Liver (tissue), 9 donors: Measurements from ENCODE around the gene TMCO2. TPM values are rescaled to one million over a fixed set of nuclear protein-coding genes. Genes with fewer than 3 reads are reported as not detected.

ENCODE experiments used
- DNase-seq: peaks from one replicate; pipeline ENCODE4 v3.0.0-alpha.2; 2017; ENCODE audit warnings: low spot score
- H3K27ac ChIP-seq, 2 donors: one replicate each; pipeline ENCODE4 v1.7.0; 2013; ENCODE audit warnings: inconsistent platforms in 2 of 2, low read length in 2 of 2, control low read depth in 1 of 2, low read depth in 1 of 2, mild to moderate bottlenecking in 1 of 2
- H3K27me3 ChIP-seq, 4 donors: one replicate each; pipeline versions ENCODE4 v1.6.1 to v1.7.0; 2013; ENCODE audit warnings: low read length in 3 of 4, inconsistent platforms in 1 of 4, mild to moderate bottlenecking in 1 of 4, moderate library complexity in 1 of 4; ENCODE audit not compliant: control insufficient read depth in 4 of 4, insufficient read depth in 4 of 4
- H3K36me3 ChIP-seq, 4 donors: one replicate each; pipeline versions ENCODE4 v1.6.1 to v1.7.0; 2013; ENCODE audit warnings: low read length in 3 of 4, mild to moderate bottlenecking in 3 of 4, low read depth in 1 of 4, moderate library complexity in 1 of 4; ENCODE audit not compliant: control insufficient read depth in 4 of 4, insufficient read depth in 3 of 4
- H3K4me1 ChIP-seq, 4 donors: one replicate each; pipeline versions ENCODE4 v1.6.1 to v1.7.0; 2013; ENCODE audit warnings: low read length in 3 of 4, mild to moderate bottlenecking in 3 of 4, moderate library complexity in 1 of 4; ENCODE audit not compliant: control insufficient read depth in 4 of 4, insufficient read depth in 4 of 4
- H3K4me3 ChIP-seq, 3 donors: one replicate each; pipeline versions ENCODE4 v1.6.1 to v1.7.0; 2013; ENCODE audit warnings: low read length in 3 of 3, control low read depth in 1 of 3, low read depth in 1 of 3, mild to moderate bottlenecking in 1 of 3
- H3K9ac ChIP-seq, 2 donors: one replicate each; pipeline ENCODE4 v1.7.0; 2013; ENCODE audit warnings: low read length in 2 of 2, mild to moderate bottlenecking in 2 of 2, moderate library complexity in 2 of 2, control low read depth in 1 of 2, low read depth in 1 of 2
- H3K9me3 ChIP-seq, 4 donors: one replicate each; pipeline versions ENCODE4 v1.6.1 to v1.7.0; 2013; ENCODE audit warnings: low read length in 3 of 4; ENCODE audit not compliant: control insufficient read depth in 4 of 4
- EGR1 ChIP-seq, 2 donors: IDR thresholded peaks; 2 replicates each; pipeline ENCODE4 v1.6.1; 2016 to 2018; ENCODE audit warnings: antibody characterized with exemption in 2 of 2, low read depth in 2 of 2
- FOXA1 ChIP-seq: IDR thresholded peaks from 2 replicates; pipeline ENCODE4 v1.6.1; 2016; ENCODE audit warnings: antibody characterized with exemption
- FOXA2 ChIP-seq: IDR thresholded peaks from 2 replicates; pipeline ENCODE4 v1.6.1; 2016; ENCODE audit warnings: antibody characterized with exemption
- HNF4G ChIP-seq: IDR thresholded peaks from 2 replicates; pipeline ENCODE4 v1.6.1; 2016; ENCODE audit warnings: antibody characterized with exemption
- JUND ChIP-seq, 2 donors: IDR thresholded peaks; 2 replicates each; pipeline ENCODE4 v1.6.1; 2016; ENCODE audit warnings: antibody characterized with exemption in 2 of 2
- NR2F2 ChIP-seq: IDR thresholded peaks from 2 replicates; pipeline ENCODE4 v1.6.1; 2016; ENCODE audit warnings: antibody characterized with exemption
- RAD21 ChIP-seq, 2 donors: IDR thresholded peaks; 2 replicates each; pipeline ENCODE4 v1.6.1; 2016; ENCODE audit warnings: antibody characterized with exemption in 2 of 2, mild to moderate bottlenecking in 2 of 2
- RXRA ChIP-seq, 2 donors: IDR thresholded peaks; 2 replicates each; pipeline ENCODE4 v1.6.1; 2017 to 2018; ENCODE audit warnings: antibody characterized with exemption in 2 of 2, mild to moderate bottlenecking in 1 of 2
- SP1 ChIP-seq: IDR thresholded peaks from 2 replicates; pipeline ENCODE4 v1.6.1; 2018; ENCODE audit warnings: antibody characterized with exemption, mild to moderate bottlenecking
- YY1 ChIP-seq: IDR thresholded peaks from 2 replicates; pipeline ENCODE4 v1.6.1; 2016; ENCODE audit warnings: antibody characterized with exemption, mild to moderate bottlenecking
- WGBS: extraction: QIAGEN DNeasy Blood & Tissue Kit; methylation state at CpG from one replicate; pipeline ENCODE4 v1.1.7; 2013; 5-methylcytosine and 5-hydroxymethylcytosine counted together
- polyA plus RNA-seq, 2 donors: library from polyadenylated mRNA; stranded (reverse) in 1 of 2; unstranded in 1 of 2; fragments of 200-250 nt in 1 of 2; fragments of >200 nt in 1 of 2; fragmentation: Nextera tagmentation in 1 of 2; extraction: Ambion mirVana in 1 of 2; gene quantifications; one replicate each; pipeline versions ENCODE4 v1.2.1 to v1.2.3, GENCODE V29; 2013 to 2015
- total RNA-seq, 2 donors: library from RNA; depleted of rRNA; stranded (reverse); fragments of >200 nt; gene quantifications; one replicate each; pipeline ENCODE4 v1.2.3, GENCODE V29; 2014
- TF ChIP-seq, protein P1 (sequence below): IDR thresholded peaks from 2 replicates; pipeline ENCODE4 v1.6.1; 2016; ENCODE audit warnings: antibody characterized with exemption
- TF ChIP-seq, protein P2 (sequence below): IDR thresholded peaks from 2 replicates; pipeline ENCODE4 v1.6.1; 2016; ENCODE audit warnings: antibody characterized with exemption
- TF ChIP-seq, protein P3 (sequence below): fragments of 150-350 bp; IDR thresholded peaks from 2 replicates; pipeline ENCODE4 v1.5.1; 2017; ENCODE audit warnings: improper control_type of control experiment, low read depth, low read length; ENCODE audit not compliant: missing input control
- TF ChIP-seq, protein P4 (sequence below): IDR thresholded peaks from 2 replicates; pipeline ENCODE4 v1.6.1; 2016; ENCODE audit warnings: antibody characterized with exemption, mild to moderate bottlenecking
- donor health status: healthy.
- donor health status: healthy.
- donor health status: healthy.
- donor health status: healthy.
- donor health status: healthy.

TMCO2 gene
- total and polyA plus RNA-seq, 4 donors = not detected

DNA sequence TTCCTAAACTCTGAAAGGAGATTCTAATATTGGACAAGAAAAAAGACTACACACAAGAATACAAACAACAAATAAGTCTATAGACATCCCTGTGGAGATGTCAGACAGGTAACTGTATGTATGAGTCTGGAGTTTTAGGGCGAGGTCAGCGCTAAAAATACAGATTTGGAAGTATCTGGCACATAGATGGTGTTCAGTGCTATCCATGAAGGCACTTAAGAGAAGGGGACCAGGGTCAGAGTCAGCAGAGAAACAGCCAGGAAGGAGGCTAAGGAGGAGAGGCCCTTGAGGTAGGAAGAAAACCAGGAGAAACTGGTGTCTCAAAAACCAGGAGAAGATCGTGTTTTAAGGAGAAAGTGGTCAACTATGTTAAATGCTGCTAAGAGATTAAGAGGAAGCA, 28.4 kb downstream of the TMCO2 start:
- Histone ChIP-seq H3K9me3 (no peaks in the 10 kb centered on the region), H3K27me3 (no peaks in the 10 kb centered on the region), H3K9ac (no peak overlapping the region), H3K4me3 (no peak overlapping the region), H3K4me1 (peaks cover 2 to 11% (median 7%) of the 10 kb centered on the region in 4 donors), H3K36me3 (peaks cover under 1 to 11% (median 5%) of the 10 kb centered on the region in 4 donors), H3K27ac (no peak overlapping the region)
- DNase-seq = no peak
- TF ChIP-seq, protein P1, sequence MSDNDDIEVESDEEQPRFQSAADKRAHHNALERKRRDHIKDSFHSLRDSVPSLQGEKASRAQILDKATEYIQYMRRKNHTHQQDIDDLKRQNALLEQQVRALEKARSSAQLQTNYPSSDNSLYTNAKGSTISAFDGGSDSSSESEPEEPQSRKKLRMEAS = no peak
- 98% methylated on average over 3 of the region's 3 CpGs for WGBS

DNA sequence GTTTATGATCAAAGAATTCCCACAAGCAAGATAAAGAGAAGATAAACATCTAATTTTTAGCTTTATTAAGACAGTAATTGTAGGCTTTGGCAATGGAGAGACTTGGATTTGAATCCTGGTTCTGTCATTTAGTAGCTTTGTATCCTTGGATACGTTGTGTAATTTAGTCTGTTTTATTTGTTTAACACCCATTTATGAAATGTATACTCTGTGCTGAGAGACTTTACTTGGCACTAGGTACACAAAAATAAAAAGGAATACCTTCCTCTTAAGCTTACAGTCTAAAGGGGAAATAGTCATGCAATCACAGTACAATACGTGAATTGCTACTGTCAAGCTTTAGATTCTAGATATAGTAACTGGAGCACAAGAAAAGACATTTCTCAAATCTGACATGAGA, 34.1 kb downstream of the TMCO2 start:
- DNase-seq = no peak
- Histone ChIP-seq H3K27me3 (no peaks in the 10 kb centered on the region), H3K4me3 (no peak overlapping the region), H3K4me1 (peaks cover 0 to 2% (median 0%) of the 10 kb centered on the region in 4 donors), H3K27ac (no peak overlapping the region), H3K9me3 (no peaks in the 10 kb centered on the region), H3K36me3 (peaks cover 3 to 19% (median 6%) of the 10 kb centered on the region in 4 donors), H3K9ac (no peak overlapping the region)
- TF ChIP-seq RAD21 (IDR thresholded peaks at IDR 0.05) = no peak
- no peak for TF ChIP-seq FOXA2
- no peak for TF ChIP-seq YY1
- TF ChIP-seq EGR1 (IDR thresholded peaks at IDR 0.05; ENCODE audit: low read depth in 2 of 2) = no peak
- TF ChIP-seq JUND (IDR thresholded peaks at IDR 0.05) = no peak
- TF ChIP-seq, protein P2, sequence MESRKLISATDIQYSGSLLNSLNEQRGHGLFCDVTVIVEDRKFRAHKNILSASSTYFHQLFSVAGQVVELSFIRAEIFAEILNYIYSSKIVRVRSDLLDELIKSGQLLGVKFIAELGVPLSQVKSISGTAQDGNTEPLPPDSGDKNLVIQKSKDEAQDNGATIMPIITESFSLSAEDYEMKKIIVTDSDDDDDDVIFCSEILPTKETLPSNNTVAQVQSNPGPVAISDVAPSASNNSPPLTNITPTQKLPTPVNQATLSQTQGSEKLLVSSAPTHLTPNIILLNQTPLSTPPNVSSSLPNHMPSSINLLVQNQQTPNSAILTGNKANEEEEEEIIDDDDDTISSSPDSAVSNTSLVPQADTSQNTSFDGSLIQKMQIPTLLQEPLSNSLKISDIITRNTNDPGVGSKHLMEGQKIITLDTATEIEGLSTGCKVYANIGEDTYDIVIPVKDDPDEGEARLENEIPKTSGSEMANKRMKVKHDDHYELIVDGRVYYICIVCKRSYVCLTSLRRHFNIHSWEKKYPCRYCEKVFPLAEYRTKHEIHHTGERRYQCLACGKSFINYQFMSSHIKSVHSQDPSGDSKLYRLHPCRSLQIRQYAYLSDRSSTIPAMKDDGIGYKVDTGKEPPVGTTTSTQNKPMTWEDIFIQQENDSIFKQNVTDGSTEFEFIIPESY = no peak
- no peak for TF ChIP-seq RXRA (IDR thresholded peaks at IDR 0.05)
- TF ChIP-seq NR2F2 = no peak
- TF ChIP-seq, protein P3, sequence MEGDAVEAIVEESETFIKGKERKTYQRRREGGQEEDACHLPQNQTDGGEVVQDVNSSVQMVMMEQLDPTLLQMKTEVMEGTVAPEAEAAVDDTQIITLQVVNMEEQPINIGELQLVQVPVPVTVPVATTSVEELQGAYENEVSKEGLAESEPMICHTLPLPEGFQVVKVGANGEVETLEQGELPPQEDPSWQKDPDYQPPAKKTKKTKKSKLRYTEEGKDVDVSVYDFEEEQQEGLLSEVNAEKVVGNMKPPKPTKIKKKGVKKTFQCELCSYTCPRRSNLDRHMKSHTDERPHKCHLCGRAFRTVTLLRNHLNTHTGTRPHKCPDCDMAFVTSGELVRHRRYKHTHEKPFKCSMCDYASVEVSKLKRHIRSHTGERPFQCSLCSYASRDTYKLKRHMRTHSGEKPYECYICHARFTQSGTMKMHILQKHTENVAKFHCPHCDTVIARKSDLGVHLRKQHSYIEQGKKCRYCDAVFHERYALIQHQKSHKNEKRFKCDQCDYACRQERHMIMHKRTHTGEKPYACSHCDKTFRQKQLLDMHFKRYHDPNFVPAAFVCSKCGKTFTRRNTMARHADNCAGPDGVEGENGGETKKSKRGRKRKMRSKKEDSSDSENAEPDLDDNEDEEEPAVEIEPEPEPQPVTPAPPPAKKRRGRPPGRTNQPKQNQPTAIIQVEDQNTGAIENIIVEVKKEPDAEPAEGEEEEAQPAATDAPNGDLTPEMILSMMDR = no peak
- no peak for TF ChIP-seq SP1
- TF ChIP-seq, protein P1 = no peak
- TF ChIP-seq HNF4G = no peak
- no peak for TF ChIP-seq FOXA1
- TF ChIP-seq, protein P4, sequence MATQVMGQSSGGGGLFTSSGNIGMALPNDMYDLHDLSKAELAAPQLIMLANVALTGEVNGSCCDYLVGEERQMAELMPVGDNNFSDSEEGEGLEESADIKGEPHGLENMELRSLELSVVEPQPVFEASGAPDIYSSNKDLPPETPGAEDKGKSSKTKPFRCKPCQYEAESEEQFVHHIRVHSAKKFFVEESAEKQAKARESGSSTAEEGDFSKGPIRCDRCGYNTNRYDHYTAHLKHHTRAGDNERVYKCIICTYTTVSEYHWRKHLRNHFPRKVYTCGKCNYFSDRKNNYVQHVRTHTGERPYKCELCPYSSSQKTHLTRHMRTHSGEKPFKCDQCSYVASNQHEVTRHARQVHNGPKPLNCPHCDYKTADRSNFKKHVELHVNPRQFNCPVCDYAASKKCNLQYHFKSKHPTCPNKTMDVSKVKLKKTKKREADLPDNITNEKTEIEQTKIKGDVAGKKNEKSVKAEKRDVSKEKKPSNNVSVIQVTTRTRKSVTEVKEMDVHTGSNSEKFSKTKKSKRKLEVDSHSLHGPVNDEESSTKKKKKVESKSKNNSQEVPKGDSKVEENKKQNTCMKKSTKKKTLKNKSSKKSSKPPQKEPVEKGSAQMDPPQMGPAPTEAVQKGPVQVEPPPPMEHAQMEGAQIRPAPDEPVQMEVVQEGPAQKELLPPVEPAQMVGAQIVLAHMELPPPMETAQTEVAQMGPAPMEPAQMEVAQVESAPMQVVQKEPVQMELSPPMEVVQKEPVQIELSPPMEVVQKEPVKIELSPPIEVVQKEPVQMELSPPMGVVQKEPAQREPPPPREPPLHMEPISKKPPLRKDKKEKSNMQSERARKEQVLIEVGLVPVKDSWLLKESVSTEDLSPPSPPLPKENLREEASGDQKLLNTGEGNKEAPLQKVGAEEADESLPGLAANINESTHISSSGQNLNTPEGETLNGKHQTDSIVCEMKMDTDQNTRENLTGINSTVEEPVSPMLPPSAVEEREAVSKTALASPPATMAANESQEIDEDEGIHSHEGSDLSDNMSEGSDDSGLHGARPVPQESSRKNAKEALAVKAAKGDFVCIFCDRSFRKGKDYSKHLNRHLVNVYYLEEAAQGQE = no peak
- 60% methylated on average over 2 of the region's 2 CpGs for WGBS
